RPMI7951 (cell line): ENCODE measurements around the gene HOMER3. TPM values are rescaled to one million over a fixed set of nuclear protein-coding genes. Genes with fewer than 3 reads are reported as not detected.
A peak's percentile ranks its signal among the peaks of the same experiment; 100 is the strongest.
"Not testable (repeated sequence)": the region's sequence is repeated elsewhere in the genome, so short reads cannot be mapped to it uniquely, and the experiment has no call there.

ENCODE experiments used
- DNase-seq: peaks from one replicate; pipeline ENCODE4 v3.0.0-alpha.2; 2012; ENCODE audit warnings: low read depth
- total RNA-seq: library from RNA; depleted of rRNA; stranded (reverse); fragments of >200 nt; shearing (Covaris generic); gene quantifications from 2 replicates; pipeline ENCODE4 v1.2.3, GENCODE V29; 2014

HOMER3 gene
- total RNA-seq, 1 experiment from 2014 or later, result 53.2 TPM

- DNase-seq, result no peak
These were observed 16.3 kb downstream of the HOMER3 start for GRCh38 chr19:18924684-18925213.

GRCh38 chr19:18922228-18922985 lies 18.6 kb downstream of the HOMER3 start:
- DNase-seq, result no peak

GRCh38 chr19:18921593-18921992 lies 19.4 kb downstream of the HOMER3 start:
- no peak for DNase-seq

GRCh38 chr19:18920400-18920799 lies 20.6 kb downstream of the HOMER3 start:
- no peak for DNase-seq

- DNase-seq, result no peak
These were observed 21.2 kb downstream of the HOMER3 start for GRCh38 chr19:18919900-18920214.

- DNase-seq, result peak; percentile 100
These were observed 21.7 kb downstream of the HOMER3 start, which contains the start of the genes COPE and DDX49 for GRCh38 chr19:18919086-18919899. COPE (minus strand) TSS chr19:18919387; CDS start chr19:18919348, 39 bp downstream. DDX49 (plus strand) TSS chr19:18919715; CDS start chr19:18919742, 27 bp downstream.

GRCh38 chr19:18917593-18917992 lies 23.4 kb downstream of the HOMER3 start:
- not testable (repeated sequence) for DNase-seq

- DNase-seq, result peak; percentile 51
These were observed 25.4 kb downstream of the HOMER3 start for GRCh38 chr19:18915639-18916038.

GRCh38 chr19:18913466-18913865 lies 27.6 kb downstream of the HOMER3 start:
- no peak for DNase-seq

GRCh38 chr19:18912933-18913332 lies 28.1 kb downstream of the HOMER3 start:
- no peak for DNase-seq

GRCh38 chr19:18910801-18911436 lies 30.1 kb downstream of the HOMER3 start:
- DNase-seq, result no peak

GRCh38 chr19:18910010-18910409 lies 31.0 kb downstream of the HOMER3 start:
- DNase-seq, result no peak

- DNase-seq, result no peak
These were observed 31.9 kb downstream of the HOMER3 start for GRCh38 chr19:18908917-18909619.

GRCh38 chr19:18906605-18907519 lies 34.2 kb downstream of the HOMER3 start:
- DNase-seq, result no peak

GRCh38 chr19:18905513-18906236 lies 35.3 kb downstream of the HOMER3 start:
- DNase-seq, result no peak

GRCh38 chr19:18905058-18905456 lies 36.0 kb downstream of the HOMER3 start:
- no peak for DNase-seq

GRCh38 chr19:18904334-18905057 lies 36.5 kb downstream of the HOMER3 start:
- DNase-seq, result no peak

GRCh38 chr19:18903156-18904037 lies 37.6 kb downstream of the HOMER3 start:
- DNase-seq, result no peak
